HG02798 (cell line): ENCODE measurements around the gene SMIM35.
"Not testable (repeated sequence)": the region's sequence is repeated elsewhere in the genome, so short reads cannot be mapped to it uniquely, and the experiment has no call there.

Experiments used
- ATAC-seq: cut with Tn5 transposase; IDR thresholded peaks from one replicate; pipeline ENCODE4 v1.9.1; 2021; ENCODE audit warnings: mild to moderate bottlenecking; ENCODE audit not compliant: unreplicated experiment, poor library complexity

The SMIM35 gene

DNA sequence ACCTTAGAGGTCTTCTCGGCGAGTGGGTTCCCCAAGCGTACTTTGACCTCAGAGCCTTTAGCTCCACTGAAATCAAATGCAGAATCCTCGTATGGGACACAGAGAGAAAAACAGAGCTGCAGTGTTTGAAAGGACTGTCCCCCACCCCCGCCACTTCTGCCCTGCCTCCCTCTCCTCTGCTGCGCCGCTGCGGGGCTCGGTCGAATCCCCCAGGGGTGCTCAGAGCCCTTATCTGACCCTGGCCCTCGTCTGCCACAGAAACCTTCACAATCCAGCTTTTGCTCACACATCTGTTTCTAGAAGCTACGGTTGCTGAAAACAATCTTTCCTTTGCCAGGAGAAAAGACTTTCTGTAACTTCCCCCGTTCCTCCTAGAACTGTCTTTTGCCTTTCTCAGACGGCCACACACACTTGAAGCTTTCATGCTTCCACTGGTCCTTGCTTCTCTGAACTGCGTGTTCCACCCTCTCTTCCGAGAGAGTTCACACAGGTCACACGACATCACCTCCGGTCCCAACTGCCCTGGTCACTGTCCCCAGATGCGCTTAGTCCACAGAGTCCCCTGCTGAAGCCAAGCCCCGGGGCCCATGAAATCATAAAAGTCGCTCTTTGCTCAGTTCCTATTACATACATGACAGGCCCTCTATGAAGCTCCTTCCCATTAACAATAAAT lies 3.7 kb downstream of the SMIM35 start:
- no peak for ATAC-seq

DNA sequence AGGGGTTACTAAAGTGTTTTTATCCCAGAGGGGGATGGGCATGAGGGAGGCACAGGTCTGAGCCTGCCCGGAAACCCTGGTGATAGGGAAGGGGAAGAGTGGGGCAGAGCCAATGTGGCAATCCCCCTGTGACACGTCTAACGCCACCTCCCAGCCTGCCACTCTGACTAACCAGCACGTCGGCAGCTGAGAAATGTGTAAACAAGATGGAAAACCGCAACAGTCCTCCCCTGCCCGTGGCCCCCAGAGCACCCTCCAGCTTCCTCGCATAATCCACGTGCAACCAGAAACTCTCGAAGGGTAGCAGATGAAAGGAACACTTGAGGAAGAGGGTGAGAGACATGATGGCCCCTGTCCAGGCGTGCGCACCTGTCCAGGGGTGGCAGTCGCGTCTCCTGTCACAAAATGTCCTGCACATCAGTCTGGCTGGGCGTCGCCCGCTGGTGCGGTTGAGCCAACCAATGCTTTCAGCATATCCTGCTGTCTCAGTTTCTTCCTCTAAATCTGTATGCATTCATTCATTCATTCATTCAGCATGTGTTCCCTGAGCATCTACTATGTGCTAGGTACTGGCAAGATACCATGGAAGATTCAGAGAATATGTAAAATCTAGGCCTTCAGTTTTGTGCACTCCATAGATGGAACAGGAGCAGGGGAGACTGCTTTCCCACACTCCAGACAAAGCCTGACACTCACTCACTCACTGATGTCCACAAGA lies 5.4 kb downstream of the SMIM35 start:
- ATAC-seq = no peak

DNA sequence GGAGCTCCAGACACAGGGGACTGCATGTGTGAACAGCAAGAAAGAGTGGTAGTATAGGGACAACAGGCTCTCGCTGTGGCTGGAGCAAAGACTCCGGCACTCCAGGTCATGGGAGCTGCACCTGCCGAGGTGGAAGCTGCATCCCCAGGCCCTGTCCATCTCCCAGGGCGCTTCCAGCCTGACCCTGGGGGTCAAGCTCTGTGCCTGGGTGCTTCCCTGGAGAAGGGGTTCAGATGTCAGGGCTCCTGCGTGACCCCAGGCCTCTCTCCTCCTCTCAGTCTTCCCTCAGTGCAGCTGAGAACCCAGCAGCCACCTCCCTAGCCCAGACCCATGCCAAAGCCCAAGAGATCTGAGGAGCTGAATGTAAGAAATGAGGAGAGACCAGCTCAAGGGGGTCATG lies 6.5 kb downstream of the SMIM35 start:
- no peak for ATAC-seq

DNA sequence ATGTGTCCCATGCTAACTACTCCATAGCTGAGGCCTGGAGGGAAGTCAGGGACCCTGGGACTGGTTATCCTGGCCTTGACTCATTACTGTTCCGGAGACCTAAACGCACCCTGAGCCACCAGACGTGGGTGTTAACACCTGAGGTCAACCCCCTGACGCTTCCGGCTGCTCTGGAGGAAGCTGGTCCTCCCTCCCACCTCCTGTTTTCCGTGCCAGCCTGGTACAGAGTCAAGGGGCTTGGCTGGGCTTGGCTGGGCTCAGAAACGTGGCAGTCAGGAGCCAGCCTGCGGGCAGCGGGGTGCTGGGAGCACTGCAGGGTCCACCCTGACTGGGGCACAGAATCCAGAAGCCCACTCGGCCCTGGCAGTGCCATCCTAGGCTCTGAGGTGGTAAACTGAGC lies 7.3 kb downstream of the SMIM35 start:
- no peak for ATAC-seq

GRCh38 chr11:118078911-118079411 lies 7.8 kb downstream of the SMIM35 start:
- no peak for ATAC-seq

GRCh38 chr11:118076754-118077281 lies 9.9 kb downstream of the SMIM35 start, which contains the start of gene TMPRSS4:
TMPRSS4 (plus strand) TSS chr11:118077078; CDS start chr11:118077303, 225 bp downstream.
- no peak for ATAC-seq

DNA sequence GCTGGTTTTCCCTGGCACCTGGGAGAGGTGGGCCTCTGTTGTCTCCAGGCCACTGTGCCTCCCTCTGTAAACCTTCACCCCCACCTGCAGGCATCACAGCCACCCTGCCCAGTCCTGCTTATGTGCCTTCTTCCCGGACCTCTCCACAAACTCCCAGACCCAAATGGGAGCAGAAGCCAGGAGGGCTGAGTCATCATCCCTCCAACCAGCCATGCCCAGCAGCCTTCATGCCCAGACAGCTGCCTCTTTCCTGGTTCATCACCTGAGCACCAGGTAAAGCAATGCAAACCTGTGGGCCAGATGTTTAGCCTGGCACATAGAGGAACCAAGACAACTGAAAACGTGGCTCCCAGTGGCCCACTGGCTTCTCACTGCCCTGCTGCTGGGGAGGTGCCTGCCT lies 12.0 kb downstream of the SMIM35 start:
- no peak for ATAC-seq

GRCh38 chr11:118074091-118074685 lies 12.6 kb downstream of the SMIM35 start:
- ATAC-seq = no peak

DNA sequence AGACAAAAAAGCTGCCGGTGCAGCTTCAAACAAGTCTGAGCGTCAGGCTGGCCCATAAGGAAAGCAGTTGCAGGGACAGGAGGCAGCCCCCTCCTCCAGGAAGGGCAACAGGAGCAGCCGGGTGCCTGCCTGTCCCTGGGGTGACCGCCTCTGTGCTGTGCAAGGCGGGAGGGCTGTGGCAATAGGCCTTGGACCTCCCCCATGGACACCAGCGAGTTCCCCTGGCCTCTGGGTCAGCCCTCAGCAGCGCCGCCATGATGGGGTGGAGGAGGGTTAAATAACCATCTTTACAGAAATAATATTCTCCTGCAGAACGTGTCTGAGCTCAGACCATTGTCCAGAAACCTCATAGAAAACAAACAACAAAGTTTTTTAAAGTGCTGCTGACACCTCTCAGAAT lies 13.2 kb downstream of the SMIM35 start:
- no peak for ATAC-seq

DNA sequence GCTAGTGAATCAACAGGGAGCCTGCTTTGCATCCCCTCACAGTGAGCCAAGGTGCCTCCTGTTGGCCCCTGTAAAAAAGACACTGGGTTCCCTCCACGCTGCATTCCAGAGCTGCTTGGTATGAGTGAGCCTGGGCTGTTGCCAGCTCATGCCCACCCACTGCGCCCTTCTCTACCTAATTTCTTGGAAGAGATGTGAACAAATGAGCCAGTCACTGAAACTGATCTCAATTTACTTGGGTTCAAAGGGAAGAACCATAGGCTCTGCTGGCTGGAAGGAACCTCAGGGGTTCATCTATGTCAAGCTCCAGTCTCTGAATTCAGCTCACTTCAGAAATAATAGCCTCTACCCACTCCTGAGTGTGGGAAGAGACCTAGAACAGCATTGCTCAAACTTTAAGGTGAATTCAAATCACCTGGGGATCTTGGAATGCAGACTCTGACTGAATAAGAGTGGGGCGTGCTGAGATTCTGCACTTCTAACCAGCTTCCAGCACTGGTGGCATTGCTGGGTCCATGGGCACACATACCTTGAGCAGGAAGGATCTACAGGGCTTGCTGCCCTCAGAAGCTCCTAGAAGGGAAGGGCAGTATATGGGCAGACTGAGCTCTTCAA lies 15.2 kb downstream of the SMIM35 start:
- no peak for ATAC-seq

GRCh38 chr11:118068945-118069612 lies 17.7 kb downstream of the SMIM35 start:
- no peak for ATAC-seq

DNA sequence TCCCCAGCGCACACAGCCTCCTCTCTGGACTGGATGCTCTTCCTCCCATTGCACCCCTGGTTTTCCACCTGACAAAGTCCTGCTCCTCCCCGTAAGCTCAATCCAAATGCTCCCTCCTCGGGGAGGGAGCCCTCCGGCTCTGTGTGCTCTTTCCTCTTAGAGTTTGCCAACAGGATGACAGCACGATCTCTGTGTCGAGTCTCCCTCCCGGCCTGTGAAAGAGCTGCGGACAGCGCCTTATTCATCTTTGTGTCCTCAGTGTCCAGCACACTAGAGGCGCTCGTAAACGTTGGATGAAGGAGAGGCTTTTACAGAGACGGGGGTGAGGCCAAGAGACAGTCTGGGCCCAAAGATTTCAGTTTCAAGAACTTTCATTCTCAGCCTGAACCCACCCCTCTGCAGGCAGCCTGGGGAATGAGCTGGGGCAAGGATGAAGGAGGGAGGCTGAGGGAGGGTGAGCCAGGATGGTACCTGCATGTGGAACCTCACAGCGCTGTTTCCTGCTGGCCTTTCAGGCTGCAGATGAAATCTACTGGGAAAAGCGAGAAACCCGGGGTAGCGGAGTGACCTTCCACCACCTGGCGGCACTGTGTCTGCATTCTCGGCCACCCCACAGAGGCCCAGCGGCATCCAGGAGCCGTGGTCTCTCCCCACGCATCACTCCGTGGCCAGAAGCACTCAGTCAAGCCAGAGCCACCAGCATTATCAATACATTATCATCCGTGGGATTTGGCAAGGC lies 18.4 kb downstream of the SMIM35 start:
- ATAC-seq = no peak

DNA sequence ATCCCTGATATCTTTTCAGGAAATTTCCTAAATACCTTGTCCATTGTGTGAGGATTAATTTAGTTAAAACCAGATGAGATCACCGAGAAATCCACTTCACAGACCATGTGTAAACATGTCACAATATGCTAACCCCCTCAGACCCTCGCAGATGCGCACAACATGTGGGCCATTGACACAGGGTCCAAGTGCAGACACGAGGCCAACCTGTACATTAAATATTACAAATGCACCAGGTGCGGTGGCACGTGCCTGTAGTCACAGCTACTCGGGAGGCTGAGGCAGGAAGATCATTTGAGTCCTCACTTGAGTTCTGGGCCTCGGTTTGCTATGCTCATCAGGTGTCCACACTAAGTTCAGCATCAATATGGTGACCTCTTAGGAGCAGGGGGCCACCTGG lies 19.8 kb downstream of the SMIM35 start:
- no peak for ATAC-seq

- ATAC-seq = no peak
Measured at GRCh38 chr11:118065384-118065783, 21.4 kb downstream of the SMIM35 start.

DNA sequence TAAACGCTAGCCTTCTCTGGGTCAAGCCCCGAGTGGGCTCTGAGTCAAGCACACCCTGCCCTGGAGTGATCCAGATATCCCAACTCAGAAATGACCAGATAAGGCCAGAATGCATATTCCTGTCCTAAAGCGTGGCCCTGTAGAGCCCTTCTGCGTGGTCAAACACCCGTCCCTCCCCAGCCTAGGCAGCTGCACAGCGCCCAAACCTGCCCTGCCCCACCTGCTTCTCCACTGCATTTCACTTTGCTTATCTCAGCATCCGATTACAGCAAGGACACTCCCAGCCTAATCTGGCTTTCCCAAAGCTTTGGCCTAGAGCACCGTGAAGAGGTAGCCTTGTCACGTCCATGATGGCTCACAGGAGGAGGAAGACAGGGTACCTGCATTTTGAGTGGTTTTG lies 21.8 kb downstream of the SMIM35 start:
- no peak for ATAC-seq

GRCh38 chr11:118062631-118063030 lies 24.1 kb downstream of the SMIM35 start:
- ATAC-seq = not testable (repeated sequence)

GRCh38 chr11:118062181-118062580 lies 24.6 kb downstream of the SMIM35 start:
- not testable (repeated sequence) for ATAC-seq

DNA sequence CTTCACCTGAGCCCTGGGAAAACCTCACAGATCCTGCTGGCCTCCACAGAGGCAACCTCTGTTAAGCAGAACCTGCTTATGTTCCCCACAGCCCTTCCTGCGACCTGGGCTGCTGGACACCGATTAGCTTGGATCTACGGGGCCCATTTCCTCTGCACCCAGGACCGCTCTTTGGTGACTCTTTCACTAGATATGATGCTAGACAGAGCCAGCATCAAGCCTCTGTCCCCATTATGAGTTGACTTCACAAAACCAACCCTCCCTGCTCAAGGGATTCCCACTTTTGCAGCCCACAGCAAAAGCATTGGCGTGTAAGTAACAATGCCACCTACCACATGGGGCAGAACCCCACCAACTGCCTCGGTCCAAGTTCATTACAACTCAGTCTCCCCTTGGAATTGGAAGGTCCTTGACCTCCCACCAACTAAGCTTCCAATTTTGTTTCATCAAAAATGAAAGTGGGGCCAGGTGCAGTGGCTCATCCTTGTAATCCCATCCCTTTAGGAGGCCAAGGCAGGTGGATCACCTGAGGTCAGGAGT lies 25.1 kb downstream of the SMIM35 start:
- ATAC-seq = no peak

- ATAC-seq = no peak
Measured at GRCh38 chr11:118060869-118061268, 25.9 kb downstream of the SMIM35 start.
